HEK293 (cell line): Measurements from ENCODE around the gene TDRKH.

ENCODE experiments used
- CTCF ChIP-seq: fragments of 450-650 bp; formaldehyde crosslinking; IDR thresholded peaks from 2 replicates; pipeline ENCODE4 v1.5.1; 2016; ENCODE audit warnings: missing biosample characterization, missing genetic modification characterization
- SP2 ChIP-seq: fragments of 450-650 bp; formaldehyde crosslinking; IDR thresholded peaks from 2 replicates; pipeline ENCODE4 v1.5.1; 2016; ENCODE audit warnings: missing biosample characterization, missing genetic modification characterization
- ZNF114 ChIP-seq: fragments of 450-650 bp; formaldehyde crosslinking; IDR thresholded peaks from 2 replicates; pipeline ENCODE4 v1.5.0; 2017; ENCODE audit warnings: missing biosample characterization, missing genetic modification characterization
- ZNF280C ChIP-seq: fragments of 450-650 bp; formaldehyde crosslinking; IDR thresholded peaks from 2 replicates; pipeline ENCODE4 v1.5.1; 2016; ENCODE audit warnings: missing biosample characterization, missing genetic modification characterization
- ZNF843 ChIP-seq: fragments of 450-650 bp; formaldehyde crosslinking; IDR thresholded peaks from 2 replicates; pipeline ENCODE4 v1.5.1; 2016; ENCODE audit warnings: missing biosample characterization, missing genetic modification characterization

GRCh38 chr1:151733126-151733525, 57.2 kb downstream of the TDRKH start:
- TF ChIP-seq ZNF280C (tag by site-specific recombination) = no peak
- no peak for TF ChIP-seq CTCF
- no peak for TF ChIP-seq SP2 (tag by site-specific recombination)
- no peak for TF ChIP-seq ZNF114 (tag by site-specific recombination)
- no peak for TF ChIP-seq ZNF843
